Choroid plexus epithelial cell (primary cell): Measurements from ENCODE around the gene VPS4A.

Source experiments
- DNase-seq: peaks from one replicate; pipeline ENCODE4 v3.0.0-alpha.2; 2010; ENCODE audit warnings: low read depth
- H3K4me3 ChIP-seq: 2 replicates; pipeline ENCODE4 v1.5.1; 2011; ENCODE audit warnings: low read depth, mild to moderate bottlenecking, control low read depth, low read length, moderate library complexity
- CTCF ChIP-seq: conservative IDR thresholded peaks from 2 replicates; pipeline ENCODE4 v1.5.1; 2011; ENCODE audit warnings: low read depth, mild to moderate bottlenecking, control low read depth, inconsistent platforms, low read length, moderate library complexity

The VPS4A gene

GRCh38 chr16:69315486-69316311 is 4.5 kb downstream of the VPS4A start:
- no peak overlapping the region for H3K4me3 ChIP-seq
- no peak for DNase-seq
- no peak for TF ChIP-seq CTCF

- TF ChIP-seq CTCF = no peak
- no peak for DNase-seq
- no peak overlapping the region for H3K4me3 ChIP-seq
Measured at GRCh38 chr16:69316595-69317034, 5.5 kb downstream of the VPS4A start.

- H3K4me3 ChIP-seq = no peak overlapping the region
- no peak for DNase-seq
- no peak for TF ChIP-seq CTCF
Measured at GRCh38 chr16:69318177-69318910, 7.2 kb downstream of the VPS4A start.

GRCh38 chr16:69318911-69319289 is 7.8 kb downstream of the VPS4A start:
- no peak for DNase-seq
- H3K4me3 ChIP-seq = no peak overlapping the region
- TF ChIP-seq CTCF = no peak

GRCh38 chr16:69319381-69319780 is 8.2 kb downstream of the VPS4A start:
- no peak for DNase-seq
- no peak overlapping the region for H3K4me3 ChIP-seq
- TF ChIP-seq CTCF = no peak

- no peak for DNase-seq
- no peak overlapping the region for H3K4me3 ChIP-seq
- TF ChIP-seq CTCF = no peak
Measured at GRCh38 chr16:69319826-69320739, 8.9 kb downstream of the VPS4A start.
